GM21423 (cell line): Measurements from ENCODE around the gene IFT20.

Source experiments
- ATAC-seq: cut with Tn5 transposase; IDR thresholded peaks from one replicate; pipeline ENCODE4 v1.9.1; 2021; ENCODE audit warnings: mild to moderate bottlenecking, moderate library complexity; ENCODE audit not compliant: unreplicated experiment

IFT20 gene

DNA sequence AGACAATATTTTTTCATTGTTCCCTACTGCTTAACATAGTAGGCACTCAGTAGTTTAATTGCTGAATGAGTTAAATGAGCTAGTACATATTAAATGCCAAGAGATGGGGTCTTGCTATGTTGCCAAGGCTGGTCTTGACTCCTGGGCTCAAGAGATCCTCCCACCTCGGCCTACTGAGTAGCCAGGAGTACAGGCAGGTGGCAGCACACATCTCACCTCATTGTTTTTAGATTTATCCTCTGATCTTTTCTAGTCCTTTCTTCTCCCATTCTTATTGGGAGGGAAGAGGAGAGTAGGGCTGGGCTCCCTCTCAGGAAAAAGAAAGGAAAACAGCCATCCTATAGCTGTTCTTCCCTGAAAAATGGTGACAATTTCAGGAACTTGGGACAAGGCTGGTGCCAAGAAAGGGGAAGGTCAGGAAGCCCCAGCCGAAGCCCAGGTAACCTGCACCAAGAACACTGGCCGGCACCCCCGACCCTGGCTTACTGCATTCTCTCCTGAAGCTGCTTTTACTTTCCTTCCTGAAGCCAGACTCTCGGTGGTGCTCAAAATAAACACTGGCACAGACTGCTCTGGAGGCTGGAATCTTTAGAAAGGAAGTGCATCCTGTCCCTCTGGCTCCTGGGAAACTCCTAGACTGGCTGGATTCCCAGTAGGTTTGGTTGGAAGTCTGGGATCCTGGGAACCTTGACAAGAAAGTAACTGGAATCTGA lies 2.9 kb upstream of the IFT20 start:
- no peak for ATAC-seq

DNA sequence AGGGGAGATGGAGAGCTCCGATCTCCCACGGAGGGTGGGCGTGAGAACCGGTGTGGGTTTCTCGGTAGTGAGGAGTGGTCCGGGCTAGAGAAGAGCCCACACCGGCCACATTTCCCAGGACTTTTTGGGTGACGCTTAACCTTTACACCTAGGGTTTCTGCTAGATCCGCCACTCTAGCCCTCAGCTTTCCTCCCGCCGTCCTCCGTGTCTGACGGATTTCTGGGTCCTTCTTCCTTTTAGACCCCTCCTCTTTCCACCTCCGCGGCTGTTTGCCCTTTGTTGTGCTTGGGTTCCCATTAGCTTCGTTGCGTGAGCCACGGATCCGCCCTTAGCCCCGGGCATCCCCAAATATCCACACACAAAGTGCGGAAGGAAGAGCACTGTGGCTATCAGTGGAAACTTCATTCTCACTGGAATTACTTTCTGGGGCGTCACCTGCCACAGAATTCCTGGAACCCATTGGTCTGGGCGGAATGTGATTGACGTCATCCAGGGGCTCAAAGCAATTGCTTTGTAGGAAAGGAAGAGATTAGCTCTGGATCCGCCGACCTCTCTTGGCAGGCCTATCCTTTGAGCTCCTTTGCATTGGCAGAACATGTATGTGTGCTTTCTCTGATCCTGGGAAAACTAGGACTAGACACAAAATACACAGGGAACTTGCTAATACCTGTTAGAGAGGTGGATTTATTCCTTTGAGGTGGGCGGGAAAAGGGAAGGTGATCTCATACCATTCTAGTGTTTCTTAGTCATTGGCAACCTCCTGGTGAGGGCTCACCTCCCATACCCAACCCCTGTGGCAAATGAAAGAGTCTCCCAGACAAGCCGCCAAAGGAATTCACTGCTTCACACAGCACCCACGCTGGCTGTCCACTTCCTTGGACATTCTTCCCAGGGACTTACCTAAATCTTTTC lies 943 bp upstream of the IFT20 start:
- ATAC-seq: no peak

DNA sequence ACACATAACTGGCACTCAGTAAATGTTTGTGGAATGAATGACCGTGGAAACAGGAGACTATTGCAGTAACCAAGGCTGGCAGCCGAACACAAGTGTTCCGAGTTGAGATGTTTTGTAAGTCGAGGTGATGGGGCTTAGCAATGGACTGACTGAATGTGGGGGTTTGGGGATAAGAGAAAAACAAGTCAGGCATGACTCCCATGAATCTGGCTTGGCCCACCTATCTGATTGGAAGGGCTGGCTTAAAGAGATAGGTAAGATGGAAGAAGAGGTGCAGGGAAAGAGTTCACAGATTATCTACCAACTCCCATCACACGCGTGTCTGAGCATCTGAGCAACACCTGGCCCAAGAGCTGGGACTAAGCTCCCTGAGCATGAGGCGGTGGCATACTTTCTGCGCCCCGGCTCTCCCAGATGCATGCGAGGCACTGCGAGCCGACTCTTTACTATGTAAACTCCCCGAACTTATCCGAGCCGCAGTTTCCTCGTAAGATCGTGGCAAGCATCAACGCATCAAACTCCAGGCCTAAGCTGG lies 539 bp downstream of the IFT20 start:
- ATAC-seq: no peak

DNA sequence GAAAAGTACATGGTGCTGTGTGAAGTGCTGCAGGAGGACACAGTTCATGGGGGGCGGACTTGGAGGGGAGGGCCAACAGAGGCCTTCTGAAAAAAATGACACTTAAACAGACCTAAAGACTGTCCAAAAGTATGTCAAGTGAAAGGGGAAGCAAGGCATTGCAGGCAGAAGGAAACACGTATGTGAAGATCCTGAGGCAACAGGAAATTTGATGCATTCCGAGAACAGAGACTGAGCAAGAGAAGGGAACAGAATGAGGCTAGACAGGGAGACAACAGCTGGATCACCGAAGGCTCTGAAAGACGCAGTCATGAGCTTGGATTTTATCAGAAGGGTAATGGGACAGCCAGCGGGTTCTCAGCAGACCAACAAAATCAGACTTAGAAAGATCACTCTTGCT lies 1.1 kb downstream of the IFT20 start:
- ATAC-seq: no peak

DNA sequence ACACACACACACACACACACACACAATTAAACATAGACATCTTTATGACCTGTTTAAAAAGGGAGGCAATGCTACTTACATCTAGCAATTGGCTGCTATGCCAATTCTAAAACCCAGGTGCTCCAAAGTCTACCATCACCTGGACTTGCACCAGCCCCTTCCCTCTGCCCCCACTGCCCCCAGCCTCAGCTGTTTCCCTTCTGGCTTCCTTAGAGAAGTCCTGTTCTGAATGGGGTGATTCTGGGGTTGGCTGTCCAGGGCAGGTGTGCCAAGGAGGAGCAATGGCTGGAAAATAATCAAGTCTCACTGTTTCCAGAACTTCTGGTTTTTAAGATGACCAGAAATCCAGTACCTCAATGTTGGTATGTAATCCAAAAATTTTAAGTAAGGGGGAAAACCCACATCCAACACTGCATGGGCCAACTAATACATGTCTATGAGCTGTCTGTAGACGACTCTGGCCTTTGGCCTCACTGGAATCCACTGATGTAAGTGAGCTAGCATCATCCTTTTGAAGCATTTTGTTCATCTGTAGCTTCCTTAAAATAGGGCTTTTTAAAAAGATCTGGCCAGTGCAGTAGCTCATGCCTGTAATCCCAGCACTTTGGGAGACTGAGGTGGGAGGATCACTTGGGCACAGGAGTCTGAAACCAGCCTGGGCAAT lies 2.1 kb downstream of the IFT20 start:
- no peak for ATAC-seq

DNA sequence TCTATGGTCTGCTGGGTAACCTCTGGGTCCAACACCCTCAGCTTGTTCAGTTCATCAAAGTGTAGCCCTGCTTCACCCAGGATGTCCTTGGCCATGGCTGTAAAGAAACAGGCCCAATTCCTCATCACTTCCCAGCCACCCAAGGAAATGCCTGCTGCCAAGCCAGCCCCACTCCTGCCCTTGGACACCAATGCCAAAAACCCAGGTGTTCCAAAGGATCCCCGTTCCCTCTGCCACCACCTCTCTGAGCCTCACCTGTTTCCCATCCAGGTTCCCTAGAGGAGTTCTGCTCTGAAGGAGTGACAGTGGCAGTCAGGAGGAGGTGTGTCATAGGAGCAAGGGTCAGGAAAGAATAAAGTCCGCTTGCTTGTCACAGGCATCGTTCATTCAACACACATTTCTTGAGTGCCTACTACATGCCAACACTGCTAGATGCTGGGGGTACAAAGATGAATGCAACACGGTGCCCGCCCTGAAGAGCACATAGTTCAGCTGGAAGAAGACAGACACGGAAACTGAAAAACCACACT lies 3.3 kb downstream of the IFT20 start:
- ATAC-seq: no peak

DNA sequence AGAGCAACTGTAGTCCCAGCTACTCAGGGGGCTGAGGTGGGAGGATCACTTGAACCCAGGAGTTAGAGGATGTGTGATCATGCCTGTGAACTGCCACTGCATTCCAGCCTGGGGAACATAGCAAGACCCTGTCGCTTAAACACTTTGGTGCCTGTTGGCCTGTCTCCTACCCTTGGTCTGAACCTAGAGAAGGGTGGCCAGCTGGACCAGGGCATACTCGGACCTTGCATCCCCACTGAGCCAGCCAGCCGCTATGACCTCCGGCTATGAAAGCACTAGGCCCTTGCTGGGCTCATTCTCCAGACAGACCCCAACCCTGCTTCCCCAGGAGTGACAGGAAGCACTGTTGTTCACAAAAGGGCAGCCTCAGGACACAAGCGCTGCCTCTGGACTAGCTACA lies 4.6 kb downstream of the IFT20 start:
- ATAC-seq: no peak

DNA sequence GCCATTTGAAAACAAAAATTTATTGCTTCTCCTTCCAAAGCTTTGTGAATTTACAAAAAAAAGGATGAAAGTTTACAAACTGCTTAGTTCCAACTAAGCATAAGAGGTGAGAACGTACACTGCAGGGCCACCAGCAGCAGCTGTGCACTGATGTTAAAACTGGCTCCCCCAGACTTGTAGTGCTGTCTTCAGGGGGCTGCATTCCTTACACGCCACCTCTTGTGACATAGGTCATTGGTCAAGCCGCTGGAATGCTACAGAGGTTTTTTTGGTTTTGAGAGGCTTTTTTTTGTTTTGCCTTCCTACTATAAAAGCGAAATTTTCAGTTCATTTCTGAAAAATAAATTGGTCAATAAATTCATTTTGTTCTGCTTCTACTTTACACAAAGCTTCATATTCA lies 6.9 kb downstream of the IFT20 start:
- no peak for ATAC-seq

DNA sequence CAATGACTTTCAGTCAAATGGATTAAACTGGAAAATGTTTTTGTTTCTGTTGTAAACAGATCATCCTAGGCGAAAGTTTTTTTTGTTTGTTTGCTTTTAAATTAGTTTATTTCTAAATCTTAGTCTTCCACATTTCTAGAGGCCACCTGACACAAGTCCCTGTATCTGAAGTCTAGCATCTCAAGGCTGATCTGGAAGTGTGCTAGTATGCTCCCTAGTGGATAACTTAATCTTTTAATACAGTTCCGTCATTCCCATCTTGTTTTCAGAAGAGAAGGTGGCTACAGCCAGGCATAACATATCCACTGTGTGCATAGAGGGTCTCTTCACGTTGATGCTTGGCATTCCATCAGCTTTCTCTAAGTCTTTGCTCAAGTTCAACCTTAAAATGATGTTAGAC lies 7.6 kb downstream of the IFT20 start:
- ATAC-seq: no peak

DNA sequence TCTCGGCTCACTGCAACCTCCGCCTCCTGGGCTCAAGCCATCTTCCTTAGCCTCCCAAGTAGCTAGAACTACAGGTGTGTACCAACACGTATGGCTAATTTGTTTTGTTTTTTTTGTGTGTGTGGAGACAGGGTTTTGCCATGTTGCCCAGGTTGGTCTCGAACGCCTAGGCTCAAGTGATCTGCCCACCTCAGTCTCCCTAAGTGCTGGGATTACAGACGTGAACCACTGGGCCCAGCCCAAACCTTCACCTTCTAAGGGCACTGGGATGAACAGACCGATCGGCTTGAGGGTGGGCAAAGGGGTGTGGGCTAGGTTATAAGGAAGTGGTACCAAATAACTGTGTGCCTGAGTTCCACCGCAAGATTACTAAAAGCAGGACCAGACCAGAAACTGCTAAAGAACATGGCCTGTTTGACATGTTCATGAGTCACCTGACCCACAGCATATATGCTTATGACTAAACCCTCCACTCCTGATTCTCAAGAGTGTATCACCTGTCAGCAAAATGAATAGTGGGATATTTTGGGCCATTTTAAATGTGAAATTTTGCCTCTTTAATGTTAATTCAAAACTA lies 8.2 kb downstream of the IFT20 start:
- ATAC-seq: peak; percentile 50

DNA sequence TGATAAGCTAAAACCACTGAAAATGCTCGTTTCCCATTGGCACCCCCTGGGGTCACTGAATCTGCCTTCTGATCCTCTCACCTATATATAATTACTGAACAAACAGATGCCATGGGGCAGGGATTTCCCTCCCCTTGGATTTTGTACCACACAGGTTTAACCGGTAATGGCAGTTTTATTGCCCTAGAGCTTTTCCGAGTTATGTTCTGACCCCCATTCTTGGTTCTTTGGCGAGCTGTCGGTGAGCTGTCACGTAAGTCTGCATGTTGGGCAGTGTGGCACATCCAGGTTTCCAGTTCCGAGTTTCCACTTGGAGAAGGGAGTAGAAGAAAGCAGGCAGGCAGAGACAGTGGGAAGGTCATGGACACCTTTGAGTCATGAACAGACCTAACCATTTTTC lies 9.2 kb downstream of the IFT20 start:
- no peak for ATAC-seq

DNA sequence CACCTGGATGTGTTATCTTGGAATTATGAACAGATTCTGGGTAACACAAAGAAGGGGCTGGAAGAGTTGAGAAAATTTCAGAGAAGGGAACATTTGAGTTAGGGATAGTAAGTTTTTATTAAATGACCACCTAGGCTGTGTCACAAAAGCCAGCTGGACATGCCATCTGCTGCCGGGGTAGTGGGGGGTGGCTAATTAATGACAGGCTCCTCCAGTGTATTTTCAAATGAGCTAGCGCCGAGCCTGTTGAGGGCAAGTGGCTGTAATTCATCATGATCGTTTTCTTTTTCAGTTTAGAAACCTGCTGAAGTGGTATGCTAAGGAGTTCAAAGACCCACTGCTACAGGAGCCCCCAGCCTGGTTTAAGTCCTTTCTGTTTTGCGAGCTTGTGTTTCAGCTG lies 10.1 kb downstream of the IFT20 start:
- no peak for ATAC-seq

DNA sequence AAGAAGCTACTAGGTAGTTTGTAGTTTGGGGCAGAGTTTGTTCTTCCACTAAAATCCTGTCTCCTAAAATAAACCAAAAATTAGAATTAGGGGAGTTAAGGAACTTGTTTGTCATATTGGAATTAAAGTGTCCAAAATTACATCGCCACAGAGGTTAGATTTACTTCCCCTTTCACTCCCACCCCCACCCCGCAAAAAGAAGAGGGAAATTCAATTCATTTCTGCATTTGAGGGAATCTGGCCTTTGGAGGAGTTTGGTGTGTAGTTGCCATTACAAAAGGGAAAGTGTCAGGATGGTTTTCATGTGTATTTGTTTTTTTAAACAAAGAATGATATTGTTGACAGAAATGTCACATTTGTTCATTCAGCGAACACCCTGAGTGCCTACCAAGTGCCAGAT lies 10.5 kb downstream of the IFT20 start:
- no peak for ATAC-seq

DNA sequence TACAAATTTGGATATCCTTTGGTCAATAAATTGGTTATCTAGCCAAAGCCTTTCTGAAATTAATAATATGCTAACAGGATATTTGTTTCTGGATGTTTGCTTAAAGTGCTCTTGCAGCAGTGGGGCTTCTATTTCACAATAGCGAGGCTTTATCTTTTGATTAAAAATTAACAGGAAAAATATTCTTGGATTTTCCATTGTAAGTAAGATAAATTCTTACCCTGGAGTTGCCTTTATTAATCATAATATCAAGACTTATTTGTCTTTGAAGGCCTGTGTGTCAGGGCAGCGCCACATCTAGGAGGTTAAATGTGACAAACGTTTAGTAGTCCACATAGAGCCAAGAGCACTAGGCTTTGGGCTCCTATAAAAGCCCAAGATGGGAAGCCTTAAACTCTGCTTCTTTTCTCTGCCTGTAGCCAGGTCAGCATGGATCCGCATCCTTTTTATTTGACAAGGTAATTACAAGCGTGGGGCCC lies 11.0 kb downstream of the IFT20 start:
- no peak for ATAC-seq

DNA sequence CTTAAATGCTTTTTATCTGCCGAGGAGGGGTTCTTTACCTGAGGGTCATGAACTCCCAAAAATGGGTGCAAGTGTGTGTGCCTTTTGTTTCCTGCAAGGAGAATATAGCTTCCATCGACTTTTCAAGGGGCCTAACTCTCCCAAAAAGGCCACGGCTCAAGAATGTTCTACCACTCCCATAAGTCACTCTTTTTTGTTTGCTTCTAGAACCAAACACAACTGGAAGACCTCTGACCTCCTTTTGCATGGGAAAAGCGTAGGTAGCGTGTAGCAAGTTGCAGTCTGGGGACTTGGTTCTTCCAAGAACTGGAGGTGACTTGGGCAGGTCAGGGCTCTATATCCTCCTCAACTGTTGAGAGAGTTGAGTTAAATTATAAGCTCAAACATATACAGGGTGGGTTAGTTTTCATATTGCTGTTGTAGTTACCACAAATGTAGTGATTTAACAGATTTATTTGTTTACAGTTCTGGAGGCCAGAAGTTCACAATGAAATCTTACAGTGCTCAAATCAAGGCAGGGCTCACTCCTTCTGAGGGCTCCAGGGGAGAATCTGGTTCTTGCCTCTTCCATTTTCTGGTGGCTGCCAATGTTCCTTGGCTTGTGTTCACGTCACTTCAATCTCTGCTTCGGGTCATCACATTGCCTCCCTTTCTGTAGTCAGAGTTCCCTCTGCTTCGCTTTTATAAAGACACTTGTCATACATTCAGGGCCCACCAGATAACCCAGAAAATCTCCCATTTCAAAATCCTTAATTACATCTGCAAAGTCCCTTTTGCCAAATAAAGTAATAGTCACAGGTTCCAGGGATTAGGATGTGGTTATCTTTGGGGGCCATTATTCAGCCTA lies 14.8 kb downstream of the IFT20 start:
- ATAC-seq: no peak

DNA sequence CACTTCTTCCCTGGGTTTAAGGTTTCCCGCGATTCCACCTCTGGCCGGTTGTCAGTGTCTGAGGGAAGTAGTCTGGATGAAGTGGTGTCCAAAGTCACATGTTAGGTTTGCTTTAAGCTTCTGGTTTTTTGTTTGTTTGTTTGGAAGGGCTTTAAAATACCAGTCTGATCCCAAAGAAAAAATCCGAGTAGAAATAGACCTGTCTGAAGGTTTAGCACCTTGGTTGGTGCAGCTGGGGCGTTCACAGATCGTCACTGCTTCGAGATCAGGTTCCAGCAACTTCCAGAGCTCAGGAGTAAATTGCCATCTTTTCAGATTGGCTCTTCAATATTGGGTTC lies 15.7 kb downstream of the IFT20 start:
- no peak for ATAC-seq

DNA sequence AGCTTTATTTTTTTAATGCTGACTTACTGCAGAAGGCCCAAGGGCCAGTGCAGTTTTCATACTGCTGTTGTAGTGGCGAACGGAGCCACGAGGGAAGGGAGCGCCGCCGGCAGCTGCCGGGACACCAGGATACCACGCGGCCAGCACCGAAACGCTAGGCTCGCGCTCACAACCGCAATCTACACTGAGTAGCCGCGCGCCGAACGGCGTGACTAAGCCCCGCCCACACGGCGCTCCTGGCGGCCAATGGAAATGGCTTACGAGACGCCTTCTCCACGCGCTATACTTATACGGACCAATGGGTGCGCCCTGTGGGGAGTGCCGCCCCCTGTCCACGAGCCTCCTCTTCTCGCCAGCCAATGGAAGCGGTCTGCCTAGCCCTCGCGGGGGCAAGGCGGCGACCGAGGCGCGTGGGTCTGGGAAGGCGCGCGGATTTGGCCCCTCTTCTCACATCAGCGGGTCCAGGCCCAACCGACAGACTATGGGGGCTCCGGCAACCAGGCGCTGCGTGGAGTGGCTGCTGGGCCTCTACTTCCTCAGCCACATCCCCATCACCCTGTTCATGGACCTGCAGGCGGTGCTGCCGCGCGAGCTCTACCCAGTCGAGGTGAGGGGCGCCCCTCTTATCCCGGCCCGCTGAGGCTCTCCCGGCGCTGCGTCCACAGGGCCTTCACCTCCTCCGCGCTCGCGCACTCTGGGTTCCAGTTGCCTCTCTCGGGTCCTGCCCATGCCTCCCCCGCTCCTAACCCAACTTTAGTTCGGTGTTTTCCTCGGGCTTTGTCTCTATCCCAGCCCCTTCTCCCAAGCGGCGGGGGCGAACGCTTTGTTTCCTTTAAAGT lies 16.3 kb downstream of the IFT20 start, which contains the start of gene TMEM97:
TMEM97 (plus strand) TSS at position 442 of the 839 bp plus-strand sequence; CDS start at position 482, 40 bp downstream.
- peak; percentile 95 for ATAC-seq

DNA sequence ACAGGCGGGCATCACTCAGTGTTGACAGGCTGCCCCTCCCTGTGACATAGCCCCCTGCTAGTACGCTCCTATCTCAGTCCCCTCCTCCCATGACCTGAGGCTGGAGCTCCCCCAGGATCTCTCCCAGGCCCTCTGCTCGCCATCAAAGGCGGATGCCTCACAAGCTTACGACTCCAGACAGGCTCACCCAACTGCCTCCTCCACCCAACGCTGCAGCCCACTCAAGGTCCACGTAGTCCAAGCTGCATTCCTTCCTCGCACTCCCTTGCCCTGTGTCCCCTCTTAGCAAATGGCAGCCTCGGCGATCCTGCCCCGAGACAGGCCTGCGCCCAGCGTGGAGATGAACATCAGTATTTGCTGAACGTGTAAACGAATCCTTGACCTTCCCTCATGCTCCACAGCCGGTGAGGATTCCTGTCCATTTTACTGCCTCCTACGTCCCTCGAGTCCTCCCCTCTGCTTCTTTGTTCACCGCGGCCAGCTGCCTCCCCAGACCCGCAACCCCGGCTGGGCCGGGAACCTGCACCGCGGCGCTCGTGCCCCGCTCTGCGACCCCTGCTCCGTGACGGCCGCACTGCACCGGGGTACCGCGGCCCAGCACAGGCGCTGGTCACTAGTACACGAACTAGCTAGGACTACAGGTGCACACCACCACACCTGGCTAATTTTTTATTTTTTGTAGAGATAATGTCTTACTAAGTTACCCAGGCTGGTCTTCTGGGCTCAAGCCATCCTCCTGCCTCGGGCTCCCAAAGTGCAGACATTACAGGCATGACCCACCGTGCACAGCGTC lies 17.1 kb downstream of the IFT20 start:
- ATAC-seq: peak; percentile 4
